Smooth muscle cell of the brain vasculature (primary cell): ENCODE measurements around the gene PALLD.

Experiments used
- DNase-seq: peaks from one replicate; pipeline ENCODE4 v3.0.0-alpha.2; 2012; ENCODE audit warnings: low read depth, low spot score

PALLD gene

GRCh38 chr4:168826620-168827019 is 329.8 kb downstream of the PALLD start:
- no peak for DNase-seq

- DNase-seq: no peak
These were observed 334.1 kb downstream of the PALLD start for GRCh38 chr4:168830777-168831512.

- no peak for DNase-seq
These were observed 334.7 kb downstream of the PALLD start for GRCh38 chr4:168831585-168831918.

GRCh38 chr4:168831919-168832762 is 335.3 kb downstream of the PALLD start:
- no peak for DNase-seq

GRCh38 chr4:168832763-168833575 is 336.1 kb downstream of the PALLD start:
- no peak for DNase-seq

- DNase-seq: no peak
These were observed 337.0 kb downstream of the PALLD start for GRCh38 chr4:168833881-168834280.

GRCh38 chr4:168835880-168836454 is 339.1 kb downstream of the PALLD start:
- DNase-seq: no peak

- DNase-seq: no peak
These were observed 339.6 kb downstream of the PALLD start for GRCh38 chr4:168836490-168836889.

- no peak for DNase-seq
These were observed 341.1 kb downstream of the PALLD start for GRCh38 chr4:168837922-168838321.

- DNase-seq: no peak
These were observed 343.0 kb downstream of the PALLD start for GRCh38 chr4:168839758-168840391.

GRCh38 chr4:168840392-168840763 is 343.5 kb downstream of the PALLD start:
- no peak for DNase-seq

- no peak for DNase-seq
These were observed 344.3 kb downstream of the PALLD start for GRCh38 chr4:168841000-168841671.

- no peak for DNase-seq
These were observed 344.8 kb downstream of the PALLD start for GRCh38 chr4:168841672-168842019.

GRCh38 chr4:168842186-168842585 is 345.3 kb downstream of the PALLD start:
- DNase-seq: no peak

- no peak for DNase-seq
These were observed 346.8 kb downstream of the PALLD start for GRCh38 chr4:168843635-168844034.

- no peak for DNase-seq
These were observed 347.6 kb downstream of the PALLD start for GRCh38 chr4:168844353-168845049.

GRCh38 chr4:168845897-168846296 is 349.0 kb downstream of the PALLD start:
- DNase-seq: no peak

- DNase-seq: no peak
These were observed 349.6 kb downstream of the PALLD start for GRCh38 chr4:168846414-168846813.

- DNase-seq: no peak
These were observed 351.1 kb downstream of the PALLD start for GRCh38 chr4:168847771-168848502.
